ENCODE data around the gene ESRP2.

- TF ChIP-seq, protein P1, sequence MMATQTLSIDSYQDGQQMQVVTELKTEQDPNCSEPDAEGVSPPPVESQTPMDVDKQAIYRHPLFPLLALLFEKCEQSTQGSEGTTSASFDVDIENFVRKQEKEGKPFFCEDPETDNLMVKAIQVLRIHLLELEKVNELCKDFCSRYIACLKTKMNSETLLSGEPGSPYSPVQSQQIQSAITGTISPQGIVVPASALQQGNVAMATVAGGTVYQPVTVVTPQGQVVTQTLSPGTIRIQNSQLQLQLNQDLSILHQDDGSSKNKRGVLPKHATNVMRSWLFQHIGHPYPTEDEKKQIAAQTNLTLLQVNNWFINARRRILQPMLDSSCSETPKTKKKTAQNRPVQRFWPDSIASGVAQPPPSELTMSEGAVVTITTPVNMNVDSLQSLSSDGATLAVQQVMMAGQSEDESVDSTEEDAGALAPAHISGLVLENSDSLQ (IDR thresholded peaks at IDR 0.05), result no peak
- peak; percentile 73 to 88 (median 87) for TF ChIP-seq CTCF (IDR thresholded peaks at IDR 0.05 in 2 of 3, conservative IDR thresholded peaks at IDR 0.05 in 1 of 3; ENCODE audit: insufficient read depth in 2 of 3, low read depth in 1 of 3, low read length in 3 of 3)
- TF ChIP-seq CHCHD3 (CRISPR knock-in tag; IDR thresholded peaks at IDR 0.05), result no peak
- TF ChIP-seq NCOA6 (IDR thresholded peaks at IDR 0.05), result no peak
- TF ChIP-seq ELK1 (CRISPR knock-in tag; IDR thresholded peaks at IDR 0.05), result no peak
- TF ChIP-seq SFPQ (IDR thresholded peaks at IDR 0.05; ENCODE audit: low read depth, low read length), result no peak
- TF ChIP-seq, protein P2, sequence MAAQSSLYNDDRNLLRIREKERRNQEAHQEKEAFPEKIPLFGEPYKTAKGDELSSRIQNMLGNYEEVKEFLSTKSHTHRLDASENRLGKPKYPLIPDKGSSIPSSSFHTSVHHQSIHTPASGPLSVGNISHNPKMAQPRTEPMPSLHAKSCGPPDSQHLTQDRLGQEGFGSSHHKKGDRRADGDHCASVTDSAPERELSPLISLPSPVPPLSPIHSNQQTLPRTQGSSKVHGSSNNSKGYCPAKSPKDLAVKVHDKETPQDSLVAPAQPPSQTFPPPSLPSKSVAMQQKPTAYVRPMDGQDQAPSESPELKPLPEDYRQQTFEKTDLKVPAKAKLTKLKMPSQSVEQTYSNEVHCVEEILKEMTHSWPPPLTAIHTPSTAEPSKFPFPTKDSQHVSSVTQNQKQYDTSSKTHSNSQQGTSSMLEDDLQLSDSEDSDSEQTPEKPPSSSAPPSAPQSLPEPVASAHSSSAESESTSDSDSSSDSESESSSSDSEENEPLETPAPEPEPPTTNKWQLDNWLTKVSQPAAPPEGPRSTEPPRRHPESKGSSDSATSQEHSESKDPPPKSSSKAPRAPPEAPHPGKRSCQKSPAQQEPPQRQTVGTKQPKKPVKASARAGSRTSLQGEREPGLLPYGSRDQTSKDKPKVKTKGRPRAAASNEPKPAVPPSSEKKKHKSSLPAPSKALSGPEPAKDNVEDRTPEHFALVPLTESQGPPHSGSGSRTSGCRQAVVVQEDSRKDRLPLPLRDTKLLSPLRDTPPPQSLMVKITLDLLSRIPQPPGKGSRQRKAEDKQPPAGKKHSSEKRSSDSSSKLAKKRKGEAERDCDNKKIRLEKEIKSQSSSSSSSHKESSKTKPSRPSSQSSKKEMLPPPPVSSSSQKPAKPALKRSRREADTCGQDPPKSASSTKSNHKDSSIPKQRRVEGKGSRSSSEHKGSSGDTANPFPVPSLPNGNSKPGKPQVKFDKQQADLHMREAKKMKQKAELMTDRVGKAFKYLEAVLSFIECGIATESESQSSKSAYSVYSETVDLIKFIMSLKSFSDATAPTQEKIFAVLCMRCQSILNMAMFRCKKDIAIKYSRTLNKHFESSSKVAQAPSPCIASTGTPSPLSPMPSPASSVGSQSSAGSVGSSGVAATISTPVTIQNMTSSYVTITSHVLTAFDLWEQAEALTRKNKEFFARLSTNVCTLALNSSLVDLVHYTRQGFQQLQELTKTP (IDR thresholded peaks at IDR 0.05; ENCODE audit: low read depth in 1 of 2, partially characterized antibody in 2 of 2), result no peak
- TF ChIP-seq CTBP1 (IDR thresholded peaks at IDR 0.05; ENCODE audit: borderline replicate concordance), result no peak
- no peak for TF ChIP-seq NR1H2 (CRISPR knock-in tag; IDR thresholded peaks at IDR 0.05)
- TF ChIP-seq LARP7 (IDR thresholded peaks at IDR 0.05), result no peak
- no peak for TF ChIP-seq EZH2 (IDR thresholded peaks at IDR 0.05; ENCODE audit: borderline replicate concordance, low read depth, low read length)
- no peak for TF ChIP-seq TFAM (CRISPR knock-in tag; conservative IDR thresholded peaks at IDR 0.05)
- TF ChIP-seq TRIM28 (IDR thresholded peaks at IDR 0.05), result no peak
- TF ChIP-seq FOXJ2 (tag; IDR thresholded peaks at IDR 0.05), result no peak
These were observed 6.3 kb downstream of the ESRP2 start for GRCh38 chr16:68229431-68230175.

Measured in K562 (cell line).